ENCODE measurements around the gene LCE1B.

- TF ChIP-seq, protein P1, sequence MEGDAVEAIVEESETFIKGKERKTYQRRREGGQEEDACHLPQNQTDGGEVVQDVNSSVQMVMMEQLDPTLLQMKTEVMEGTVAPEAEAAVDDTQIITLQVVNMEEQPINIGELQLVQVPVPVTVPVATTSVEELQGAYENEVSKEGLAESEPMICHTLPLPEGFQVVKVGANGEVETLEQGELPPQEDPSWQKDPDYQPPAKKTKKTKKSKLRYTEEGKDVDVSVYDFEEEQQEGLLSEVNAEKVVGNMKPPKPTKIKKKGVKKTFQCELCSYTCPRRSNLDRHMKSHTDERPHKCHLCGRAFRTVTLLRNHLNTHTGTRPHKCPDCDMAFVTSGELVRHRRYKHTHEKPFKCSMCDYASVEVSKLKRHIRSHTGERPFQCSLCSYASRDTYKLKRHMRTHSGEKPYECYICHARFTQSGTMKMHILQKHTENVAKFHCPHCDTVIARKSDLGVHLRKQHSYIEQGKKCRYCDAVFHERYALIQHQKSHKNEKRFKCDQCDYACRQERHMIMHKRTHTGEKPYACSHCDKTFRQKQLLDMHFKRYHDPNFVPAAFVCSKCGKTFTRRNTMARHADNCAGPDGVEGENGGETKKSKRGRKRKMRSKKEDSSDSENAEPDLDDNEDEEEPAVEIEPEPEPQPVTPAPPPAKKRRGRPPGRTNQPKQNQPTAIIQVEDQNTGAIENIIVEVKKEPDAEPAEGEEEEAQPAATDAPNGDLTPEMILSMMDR (IDR thresholded peaks at IDR 0.05) = no peak
- no peak for TF ChIP-seq POLR2A (IDR thresholded peaks at IDR 0.05)
These were observed 10.4 kb upstream of the LCE1B start for GRCh38 chr1:152801333-152801732.

Data from breast epithelium (tissue), 3 donors.